Esophagus muscularis mucosa (tissue), 4 donors: ENCODE measurements around the gene LDAH.

Experiments
- EP300 ChIP-seq: sonication (generic); formaldehyde crosslinking; IDR thresholded peaks from one replicate; pipeline ENCODE4 v1.6.1; 2017; ENCODE audit warnings: antibody characterized with exemption
- POLR2A ChIP-seq: fragments of 450-650 bp; IDR thresholded peaks from one replicate; pipeline ENCODE4 v1.6.1; 2017; ENCODE audit warnings: antibody characterized with exemption, moderate library complexity, mild to moderate bottlenecking, low read depth
- POLR2AphosphoS5 ChIP-seq, 2 donors: sonication (generic); formaldehyde crosslinking; IDR thresholded peaks; one replicate each; pipeline ENCODE4 v1.6.1; 2017; ENCODE audit warnings: antibody characterized with exemption in 2 of 2
- TF ChIP-seq, protein P1 (sequence below), 3 experiments: fragments of 200-600 bp in 2 of 3; fragments of 450-650 bp in 1 of 3; sonication (generic) in 2 of 3; IDR thresholded peaks; one replicate each; pipeline ENCODE4 v1.5.1; 2017 to 2019; ENCODE audit warnings: antibody characterized with exemption in 3 of 3, mild to moderate bottlenecking in 2 of 3, moderate library complexity in 1 of 3

DNA sequence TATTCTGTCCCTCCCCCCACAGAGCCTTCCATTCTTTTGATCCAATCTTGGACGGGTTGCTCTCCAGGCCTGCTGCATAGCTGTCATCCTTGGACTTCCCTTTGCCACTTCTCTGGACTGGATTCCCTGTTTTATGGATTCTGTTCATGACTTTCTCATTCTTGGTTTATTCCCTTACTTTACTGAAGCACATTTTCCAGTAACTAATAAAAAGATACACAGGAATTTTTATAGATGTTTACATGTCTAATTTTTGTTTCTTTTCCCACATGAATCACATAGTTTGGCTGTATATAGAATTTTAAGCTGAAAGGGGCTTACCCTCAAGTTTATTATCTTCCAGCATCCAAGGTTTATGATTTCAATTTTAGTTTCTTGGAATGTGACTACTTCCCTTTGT is 118.0 kb downstream of the LDAH start:
- no peak for TF ChIP-seq POLR2A
- TF ChIP-seq, protein P1, sequence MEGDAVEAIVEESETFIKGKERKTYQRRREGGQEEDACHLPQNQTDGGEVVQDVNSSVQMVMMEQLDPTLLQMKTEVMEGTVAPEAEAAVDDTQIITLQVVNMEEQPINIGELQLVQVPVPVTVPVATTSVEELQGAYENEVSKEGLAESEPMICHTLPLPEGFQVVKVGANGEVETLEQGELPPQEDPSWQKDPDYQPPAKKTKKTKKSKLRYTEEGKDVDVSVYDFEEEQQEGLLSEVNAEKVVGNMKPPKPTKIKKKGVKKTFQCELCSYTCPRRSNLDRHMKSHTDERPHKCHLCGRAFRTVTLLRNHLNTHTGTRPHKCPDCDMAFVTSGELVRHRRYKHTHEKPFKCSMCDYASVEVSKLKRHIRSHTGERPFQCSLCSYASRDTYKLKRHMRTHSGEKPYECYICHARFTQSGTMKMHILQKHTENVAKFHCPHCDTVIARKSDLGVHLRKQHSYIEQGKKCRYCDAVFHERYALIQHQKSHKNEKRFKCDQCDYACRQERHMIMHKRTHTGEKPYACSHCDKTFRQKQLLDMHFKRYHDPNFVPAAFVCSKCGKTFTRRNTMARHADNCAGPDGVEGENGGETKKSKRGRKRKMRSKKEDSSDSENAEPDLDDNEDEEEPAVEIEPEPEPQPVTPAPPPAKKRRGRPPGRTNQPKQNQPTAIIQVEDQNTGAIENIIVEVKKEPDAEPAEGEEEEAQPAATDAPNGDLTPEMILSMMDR (IDR thresholded peaks at IDR 0.05), result no peak
- TF ChIP-seq POLR2AphosphoS5 (IDR thresholded peaks at IDR 0.05), result no peak
- no peak for TF ChIP-seq EP300
